NCI-H146 (cell line): ENCODE measurements around the gene SH3RF3.
A peak's percentile ranks its signal among the peaks of the same experiment; 100 is the strongest.

Experiments
- DNase-seq: peaks from one replicate; lab custom pipeline; 2025; lab: John Stamatoyannopoulos, UW

SH3RF3 gene

GRCh38 chr2:109376115-109376514, 247.1 kb downstream of the SH3RF3 start:
- DNase-seq: no peak

GRCh38 chr2:109376796-109377495, 247.9 kb downstream of the SH3RF3 start:
- DNase-seq: no peak

- no peak for DNase-seq
Observed at GRCh38 chr2:109377976-109378375, 249.0 kb downstream of the SH3RF3 start.

- no peak for DNase-seq
Observed at GRCh38 chr2:109378682-109379081, 249.7 kb downstream of the SH3RF3 start.

- no peak for DNase-seq
Observed at GRCh38 chr2:109379507-109379906, 250.5 kb downstream of the SH3RF3 start.

GRCh38 chr2:109380502-109381326, 251.7 kb downstream of the SH3RF3 start:
- no peak for DNase-seq

GRCh38 chr2:109381327-109381820, 252.4 kb downstream of the SH3RF3 start:
- no peak for DNase-seq

GRCh38 chr2:109382226-109382895, 253.4 kb downstream of the SH3RF3 start:
- DNase-seq: no peak

GRCh38 chr2:109382951-109383350, 253.9 kb downstream of the SH3RF3 start:
- no peak for DNase-seq

- DNase-seq: no peak
Observed at GRCh38 chr2:109383505-109384307, 254.7 kb downstream of the SH3RF3 start.

- DNase-seq: no peak
Observed at GRCh38 chr2:109384308-109385271, 255.6 kb downstream of the SH3RF3 start.

- no peak for DNase-seq
Observed at GRCh38 chr2:109385506-109385905, 256.5 kb downstream of the SH3RF3 start.

- peak; percentile 33 for DNase-seq
Observed at GRCh38 chr2:109386004-109386695, 257.1 kb downstream of the SH3RF3 start.

GRCh38 chr2:109387221-109387735, 258.3 kb downstream of the SH3RF3 start:
- no peak for DNase-seq

- DNase-seq: no peak
Observed at GRCh38 chr2:109387778-109388469, 258.9 kb downstream of the SH3RF3 start.

- no peak for DNase-seq
Observed at GRCh38 chr2:109391243-109391642, 262.2 kb downstream of the SH3RF3 start.

GRCh38 chr2:109392140-109392539, 263.1 kb downstream of the SH3RF3 start:
- no peak for DNase-seq

GRCh38 chr2:109392816-109393661, 264.0 kb downstream of the SH3RF3 start:
- DNase-seq: no peak
